K562 (cell line): ENCODE measurements around the gene RGS7. TPM values are rescaled to one million over a fixed set of nuclear protein-coding genes. Genes with fewer than 3 reads are reported as not detected.

Experiments
- ELF1 ChIP-seq: fragments of 200-800 bp; sonication (Bioruptor generic); IDR thresholded peaks from 2 replicates; pipeline ENCODE4 v1.6.1; 2016; ENCODE audit warnings: missing genetic modification characterization, missing compliant biosample characterization
- GATAD2A ChIP-seq: fragments of 450-650 bp; IDR thresholded peaks from 2 replicates; pipeline ENCODE4 v1.6.1; 2017
- GTF2F1 ChIP-seq: IDR thresholded peaks from 2 replicates; pipeline ENCODE4 v1.6.1; 2011; ENCODE audit warnings: low read depth, low read length, improper control_type of control experiment
- HMGN3 ChIP-seq: IDR thresholded peaks from 2 replicates; pipeline ENCODE4 v1.6.1; 2011; ENCODE audit warnings: borderline replicate concordance, low read depth, mild to moderate bottlenecking, mixed read lengths, low read length; ENCODE audit not compliant: insufficient read length; ENCODE audit errors: extremely low read depth
- KDM1A ChIP-seq, 2 experiments: fragments of 450-650 bp; IDR thresholded peaks; 2 replicates each; pipeline ENCODE4 v1.6.1; 2016; ENCODE audit warnings: mild to moderate bottlenecking in 2 of 2
- NCOA1 ChIP-seq: fragments of 450-650 bp; IDR thresholded peaks from 2 replicates; pipeline ENCODE4 v1.6.1; 2016; ENCODE audit warnings: low read depth
- NRF1 ChIP-seq, 2 experiments: fragments of 450-650 bp; IDR thresholded peaks in 1 of 2; conservative IDR thresholded peaks in 1 of 2; 2 replicates each; pipeline ENCODE4 v1.6.1; 2014; ENCODE audit warnings: mild to moderate bottlenecking in 2 of 2
- polyA plus RNA-seq, 8 experiments: library from polyadenylated mRNA; depleted of rRNA in 4 of 8; stranded (reverse) in 5 of 8; unstranded in 3 of 8; fragments of >200 nt; fragmentation: Nextera tagmentation in 2 of 8; fragmentation: Illumina TruSeq in 1 of 8; extraction: Ambion mirVana in 2 of 8; extraction: Trizol in 1 of 8; gene quantifications; 2 replicates each; pipeline versions ENCODE4 v1.2.1 to v1.2.3, GENCODE V29; 2011 to 2014; ENCODE audit warnings: inconsistent platforms in 1 of 8, missing spikeins in 1 of 8
- total RNA-seq, 7 experiments: library from RNA; depleted of rRNA in 6 of 7; stranded (reverse); fragments of >200 nt in 6 of 7; fragmentation: Illumina TruSeq in 2 of 7; extraction: Trizol in 2 of 7; gene quantifications; 2 replicates each; pipeline versions ENCODE4 v1.2.1 to v1.2.3, GENCODE V29; 2011 to 2021; ENCODE audit warnings: low replicate concordance in 1 of 7
- TF ChIP-seq, protein P1 (sequence below): fragments of 450-650 bp; IDR thresholded peaks from 2 replicates; pipeline ENCODE4 v1.6.1; 2016; ENCODE audit warnings: mild to moderate bottlenecking, moderate library complexity
- TF ChIP-seq, protein P2 (sequence below): IDR thresholded peaks from 2 replicates; pipeline ENCODE4 v1.6.1; 2012; ENCODE audit warnings: low read depth, low read length, improper control_type of control experiment, borderline replicate concordance
- TF ChIP-seq, protein P3 (sequence below), 3 experiments: fragments of 200-800 bp in 1 of 3; fragments of 250-450 bp in 1 of 3; fragments of 450-650 bp in 1 of 3; sonication (Bioruptor Pico) in 1 of 3; sonication (Bioruptor generic) in 1 of 3; formaldehyde crosslinking in 1 of 3; IDR thresholded peaks; 2 replicates each; pipeline versions ENCODE4 v1.6.1 to v1.8.0; 2016 to 2022; ENCODE audit warnings: mild to moderate bottlenecking in 2 of 3, missing genetic modification characterization in 2 of 3, missing compliant biosample characterization in 1 of 3, moderate library complexity in 1 of 3

Gene RGS7
- total and polyA plus RNA-seq, 9 of the 15 experiments (the other 6 are each of a cell fraction or from before 2014, with no cell fraction given): not detected

DNA sequence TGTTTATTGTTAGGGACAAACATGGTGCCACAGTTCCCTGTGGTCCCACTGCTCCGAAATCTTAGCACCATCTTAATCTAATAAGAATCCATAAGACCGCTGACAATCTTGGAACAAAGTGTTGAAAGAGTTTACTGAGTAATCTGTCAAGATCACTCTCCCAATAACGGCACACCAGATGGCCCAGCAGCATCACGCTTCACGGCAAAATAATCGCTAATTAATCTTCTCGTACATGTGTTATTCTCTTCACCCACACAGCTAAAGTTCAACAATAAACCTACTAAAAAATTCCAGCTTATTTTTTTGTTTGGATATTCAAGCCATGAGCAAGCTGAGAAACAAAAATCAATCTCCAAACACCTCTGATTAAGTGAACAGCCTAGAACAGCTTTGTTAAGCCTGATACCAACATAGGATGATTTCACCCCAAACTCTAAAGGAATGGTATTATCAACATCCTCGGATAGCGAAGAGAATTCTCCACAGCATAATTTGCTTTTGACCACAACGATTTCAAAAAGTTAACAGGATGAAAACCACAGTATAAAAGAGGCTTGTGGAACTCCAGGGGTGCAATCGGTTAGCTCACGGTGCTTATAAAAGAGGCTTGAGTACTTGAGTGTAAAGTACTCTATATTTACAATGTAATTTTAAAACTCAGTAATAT lies 415.2 kb downstream of the RGS7 start (continued):
- TF ChIP-seq, protein P1, sequence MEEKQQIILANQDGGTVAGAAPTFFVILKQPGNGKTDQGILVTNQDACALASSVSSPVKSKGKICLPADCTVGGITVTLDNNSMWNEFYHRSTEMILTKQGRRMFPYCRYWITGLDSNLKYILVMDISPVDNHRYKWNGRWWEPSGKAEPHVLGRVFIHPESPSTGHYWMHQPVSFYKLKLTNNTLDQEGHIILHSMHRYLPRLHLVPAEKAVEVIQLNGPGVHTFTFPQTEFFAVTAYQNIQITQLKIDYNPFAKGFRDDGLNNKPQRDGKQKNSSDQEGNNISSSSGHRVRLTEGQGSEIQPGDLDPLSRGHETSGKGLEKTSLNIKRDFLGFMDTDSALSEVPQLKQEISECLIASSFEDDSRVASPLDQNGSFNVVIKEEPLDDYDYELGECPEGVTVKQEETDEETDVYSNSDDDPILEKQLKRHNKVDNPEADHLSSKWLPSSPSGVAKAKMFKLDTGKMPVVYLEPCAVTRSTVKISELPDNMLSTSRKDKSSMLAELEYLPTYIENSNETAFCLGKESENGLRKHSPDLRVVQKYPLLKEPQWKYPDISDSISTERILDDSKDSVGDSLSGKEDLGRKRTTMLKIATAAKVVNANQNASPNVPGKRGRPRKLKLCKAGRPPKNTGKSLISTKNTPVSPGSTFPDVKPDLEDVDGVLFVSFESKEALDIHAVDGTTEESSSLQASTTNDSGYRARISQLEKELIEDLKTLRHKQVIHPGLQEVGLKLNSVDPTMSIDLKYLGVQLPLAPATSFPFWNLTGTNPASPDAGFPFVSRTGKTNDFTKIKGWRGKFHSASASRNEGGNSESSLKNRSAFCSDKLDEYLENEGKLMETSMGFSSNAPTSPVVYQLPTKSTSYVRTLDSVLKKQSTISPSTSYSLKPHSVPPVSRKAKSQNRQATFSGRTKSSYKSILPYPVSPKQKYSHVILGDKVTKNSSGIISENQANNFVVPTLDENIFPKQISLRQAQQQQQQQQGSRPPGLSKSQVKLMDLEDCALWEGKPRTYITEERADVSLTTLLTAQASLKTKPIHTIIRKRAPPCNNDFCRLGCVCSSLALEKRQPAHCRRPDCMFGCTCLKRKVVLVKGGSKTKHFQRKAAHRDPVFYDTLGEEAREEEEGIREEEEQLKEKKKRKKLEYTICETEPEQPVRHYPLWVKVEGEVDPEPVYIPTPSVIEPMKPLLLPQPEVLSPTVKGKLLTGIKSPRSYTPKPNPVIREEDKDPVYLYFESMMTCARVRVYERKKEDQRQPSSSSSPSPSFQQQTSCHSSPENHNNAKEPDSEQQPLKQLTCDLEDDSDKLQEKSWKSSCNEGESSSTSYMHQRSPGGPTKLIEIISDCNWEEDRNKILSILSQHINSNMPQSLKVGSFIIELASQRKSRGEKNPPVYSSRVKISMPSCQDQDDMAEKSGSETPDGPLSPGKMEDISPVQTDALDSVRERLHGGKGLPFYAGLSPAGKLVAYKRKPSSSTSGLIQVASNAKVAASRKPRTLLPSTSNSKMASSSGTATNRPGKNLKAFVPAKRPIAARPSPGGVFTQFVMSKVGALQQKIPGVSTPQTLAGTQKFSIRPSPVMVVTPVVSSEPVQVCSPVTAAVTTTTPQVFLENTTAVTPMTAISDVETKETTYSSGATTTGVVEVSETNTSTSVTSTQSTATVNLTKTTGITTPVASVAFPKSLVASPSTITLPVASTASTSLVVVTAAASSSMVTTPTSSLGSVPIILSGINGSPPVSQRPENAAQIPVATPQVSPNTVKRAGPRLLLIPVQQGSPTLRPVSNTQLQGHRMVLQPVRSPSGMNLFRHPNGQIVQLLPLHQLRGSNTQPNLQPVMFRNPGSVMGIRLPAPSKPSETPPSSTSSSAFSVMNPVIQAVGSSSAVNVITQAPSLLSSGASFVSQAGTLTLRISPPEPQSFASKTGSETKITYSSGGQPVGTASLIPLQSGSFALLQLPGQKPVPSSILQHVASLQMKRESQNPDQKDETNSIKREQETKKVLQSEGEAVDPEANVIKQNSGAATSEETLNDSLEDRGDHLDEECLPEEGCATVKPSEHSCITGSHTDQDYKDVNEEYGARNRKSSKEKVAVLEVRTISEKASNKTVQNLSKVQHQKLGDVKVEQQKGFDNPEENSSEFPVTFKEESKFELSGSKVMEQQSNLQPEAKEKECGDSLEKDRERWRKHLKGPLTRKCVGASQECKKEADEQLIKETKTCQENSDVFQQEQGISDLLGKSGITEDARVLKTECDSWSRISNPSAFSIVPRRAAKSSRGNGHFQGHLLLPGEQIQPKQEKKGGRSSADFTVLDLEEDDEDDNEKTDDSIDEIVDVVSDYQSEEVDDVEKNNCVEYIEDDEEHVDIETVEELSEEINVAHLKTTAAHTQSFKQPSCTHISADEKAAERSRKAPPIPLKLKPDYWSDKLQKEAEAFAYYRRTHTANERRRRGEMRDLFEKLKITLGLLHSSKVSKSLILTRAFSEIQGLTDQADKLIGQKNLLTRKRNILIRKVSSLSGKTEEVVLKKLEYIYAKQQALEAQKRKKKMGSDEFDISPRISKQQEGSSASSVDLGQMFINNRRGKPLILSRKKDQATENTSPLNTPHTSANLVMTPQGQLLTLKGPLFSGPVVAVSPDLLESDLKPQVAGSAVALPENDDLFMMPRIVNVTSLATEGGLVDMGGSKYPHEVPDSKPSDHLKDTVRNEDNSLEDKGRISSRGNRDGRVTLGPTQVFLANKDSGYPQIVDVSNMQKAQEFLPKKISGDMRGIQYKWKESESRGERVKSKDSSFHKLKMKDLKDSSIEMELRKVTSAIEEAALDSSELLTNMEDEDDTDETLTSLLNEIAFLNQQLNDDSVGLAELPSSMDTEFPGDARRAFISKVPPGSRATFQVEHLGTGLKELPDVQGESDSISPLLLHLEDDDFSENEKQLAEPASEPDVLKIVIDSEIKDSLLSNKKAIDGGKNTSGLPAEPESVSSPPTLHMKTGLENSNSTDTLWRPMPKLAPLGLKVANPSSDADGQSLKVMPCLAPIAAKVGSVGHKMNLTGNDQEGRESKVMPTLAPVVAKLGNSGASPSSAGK: no peak
- TF ChIP-seq, protein P2, sequence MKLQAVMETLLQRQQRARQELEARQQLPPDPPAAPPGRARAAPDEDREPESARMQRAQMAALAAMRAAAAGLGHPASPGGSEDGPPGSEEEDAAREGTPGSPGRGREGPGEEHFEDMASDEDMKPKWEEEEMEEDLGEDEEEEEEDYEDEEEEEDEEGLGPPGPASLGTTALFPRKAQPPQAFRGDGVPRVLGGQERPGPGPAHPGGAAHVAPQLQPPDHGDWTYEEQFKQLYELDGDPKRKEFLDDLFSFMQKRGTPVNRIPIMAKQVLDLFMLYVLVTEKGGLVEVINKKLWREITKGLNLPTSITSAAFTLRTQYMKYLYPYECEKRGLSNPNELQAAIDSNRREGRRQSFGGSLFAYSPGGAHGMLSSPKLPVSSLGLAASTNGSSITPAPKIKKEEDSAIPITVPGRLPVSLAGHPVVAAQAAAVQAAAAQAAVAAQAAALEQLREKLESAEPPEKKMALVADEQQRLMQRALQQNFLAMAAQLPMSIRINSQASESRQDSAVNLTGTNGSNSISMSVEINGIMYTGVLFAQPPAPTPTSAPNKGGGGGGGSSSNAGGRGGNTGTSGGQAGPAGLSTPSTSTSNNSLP: no peak
- TF ChIP-seq ELF1 (tag) (no peak), NRF1 (conservative IDR thresholded peaks at IDR 0.05 in 1 of 2, IDR thresholded peaks at IDR 0.05 in 1 of 2) (no peak), KDM1A (IDR thresholded peaks at IDR 0.05) (no peak), HMGN3 (no peak), NCOA1 (no peak), GTF2F1 (no peak), GATAD2A (no peak)
- TF ChIP-seq, protein P3, sequence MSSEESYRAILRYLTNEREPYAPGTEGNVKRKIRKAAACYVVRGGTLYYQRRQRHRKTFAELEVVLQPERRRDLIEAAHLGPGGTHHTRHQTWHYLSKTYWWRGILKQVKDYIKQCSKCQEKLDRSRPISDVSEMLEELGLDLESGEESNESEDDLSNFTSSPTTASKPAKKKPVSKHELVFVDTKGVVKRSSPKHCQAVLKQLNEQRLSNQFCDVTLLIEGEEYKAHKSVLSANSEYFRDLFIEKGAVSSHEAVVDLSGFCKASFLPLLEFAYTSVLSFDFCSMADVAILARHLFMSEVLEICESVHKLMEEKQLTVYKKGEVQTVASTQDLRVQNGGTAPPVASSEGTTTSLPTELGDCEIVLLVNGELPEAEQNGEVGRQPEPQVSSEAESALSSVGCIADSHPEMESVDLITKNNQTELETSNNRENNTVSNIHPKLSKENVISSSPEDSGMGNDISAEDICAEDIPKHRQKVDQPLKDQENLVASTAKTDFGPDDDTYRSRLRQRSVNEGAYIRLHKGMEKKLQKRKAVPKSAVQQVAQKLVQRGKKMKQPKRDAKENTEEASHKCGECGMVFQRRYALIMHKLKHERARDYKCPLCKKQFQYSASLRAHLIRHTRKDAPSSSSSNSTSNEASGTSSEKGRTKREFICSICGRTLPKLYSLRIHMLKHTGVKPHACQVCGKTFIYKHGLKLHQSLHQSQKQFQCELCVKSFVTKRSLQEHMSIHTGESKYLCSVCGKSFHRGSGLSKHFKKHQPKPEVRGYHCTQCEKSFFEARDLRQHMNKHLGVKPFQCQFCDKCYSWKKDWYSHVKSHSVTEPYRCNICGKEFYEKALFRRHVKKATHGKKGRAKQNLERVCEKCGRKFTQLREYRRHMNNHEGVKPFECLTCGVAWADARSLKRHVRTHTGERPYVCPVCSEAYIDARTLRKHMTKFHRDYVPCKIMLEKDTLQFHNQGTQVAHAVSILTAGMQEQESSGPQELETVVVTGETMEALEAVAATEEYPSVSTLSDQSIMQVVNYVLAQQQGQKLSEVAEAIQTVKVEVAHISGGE (CRISPR knock-in tag; IDR thresholded peaks at IDR 0.05): no peak
